Measurements from ENCODE around the gene ZSCAN20.

DNA sequence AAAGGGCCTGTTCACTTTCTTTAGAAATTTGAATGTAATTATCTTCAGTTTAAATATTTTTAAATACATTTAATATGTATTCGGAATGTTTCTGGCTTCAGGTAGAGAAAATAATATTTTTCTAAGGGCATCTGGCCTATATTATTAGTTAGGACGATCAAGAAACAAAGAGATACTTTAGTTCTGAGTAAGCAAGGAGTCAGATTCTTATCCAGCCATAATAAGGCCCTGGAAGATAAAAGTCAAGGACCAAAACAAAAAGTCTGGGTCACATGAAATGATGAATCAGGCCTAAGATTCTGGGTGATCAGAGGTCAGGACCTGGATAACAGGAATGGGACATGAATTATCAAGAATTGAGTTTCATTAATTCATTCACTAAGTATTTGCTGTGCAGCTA, 47.8 kb upstream of the ZSCAN20 start:
- TF ChIP-seq, protein P1, sequence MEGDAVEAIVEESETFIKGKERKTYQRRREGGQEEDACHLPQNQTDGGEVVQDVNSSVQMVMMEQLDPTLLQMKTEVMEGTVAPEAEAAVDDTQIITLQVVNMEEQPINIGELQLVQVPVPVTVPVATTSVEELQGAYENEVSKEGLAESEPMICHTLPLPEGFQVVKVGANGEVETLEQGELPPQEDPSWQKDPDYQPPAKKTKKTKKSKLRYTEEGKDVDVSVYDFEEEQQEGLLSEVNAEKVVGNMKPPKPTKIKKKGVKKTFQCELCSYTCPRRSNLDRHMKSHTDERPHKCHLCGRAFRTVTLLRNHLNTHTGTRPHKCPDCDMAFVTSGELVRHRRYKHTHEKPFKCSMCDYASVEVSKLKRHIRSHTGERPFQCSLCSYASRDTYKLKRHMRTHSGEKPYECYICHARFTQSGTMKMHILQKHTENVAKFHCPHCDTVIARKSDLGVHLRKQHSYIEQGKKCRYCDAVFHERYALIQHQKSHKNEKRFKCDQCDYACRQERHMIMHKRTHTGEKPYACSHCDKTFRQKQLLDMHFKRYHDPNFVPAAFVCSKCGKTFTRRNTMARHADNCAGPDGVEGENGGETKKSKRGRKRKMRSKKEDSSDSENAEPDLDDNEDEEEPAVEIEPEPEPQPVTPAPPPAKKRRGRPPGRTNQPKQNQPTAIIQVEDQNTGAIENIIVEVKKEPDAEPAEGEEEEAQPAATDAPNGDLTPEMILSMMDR (IDR thresholded peaks at IDR 0.05) = no peak
- no peak for TF ChIP-seq POLR2A (IDR thresholded peaks at IDR 0.05)

Data from Peyer's patch (tissue), 4 donors.